Measurements from ENCODE around the gene CBFB. TPM values are rescaled to one million over a fixed set of nuclear protein-coding genes. Genes with fewer than 3 reads are reported as not detected.
A peak's percentile ranks its signal among the peaks of the same experiment; 100 is the strongest.

Gene CBFB
- total and polyA plus RNA-seq, 2 of the 13 experiments (the other 11 are each of a cell fraction or from before 2014, with no cell fraction given): 22.1 to 70.8 TPM

- TF ChIP-seq TIGD3 (CRISPR knock-in tag; IDR thresholded peaks at IDR 0.05; ENCODE audit: borderline replicate concordance): no peak
- TF ChIP-seq CEBPB (IDR thresholded peaks at IDR 0.05; ENCODE audit: borderline replicate concordance, low read depth, low read length): peak; percentile 97
- no peak for TF ChIP-seq ZNF160 (CRISPR knock-in tag; IDR thresholded peaks at IDR 0.05)
- no peak for TF ChIP-seq ZNF484 (CRISPR knock-in tag; IDR thresholded peaks at IDR 0.05; ENCODE audit: borderline replicate concordance, low read depth)
- peak; percentile 49; the same call in 1 of the 2 replicates for TF ChIP-seq JUN (CRISPR knock-in tag; IDR thresholded peaks at IDR 0.05)
- 0 out of 2 replicates have a peak, but pooled peaks have one; percentile 15 for TF ChIP-seq ZNF770 (CRISPR knock-in tag; IDR thresholded peaks at IDR 0.05)
- TF ChIP-seq STAT6 (CRISPR knock-in tag; IDR thresholded peaks at IDR 0.05; ENCODE audit: borderline replicate concordance): no peak
- no peak for TF ChIP-seq KDM5A (IDR thresholded peaks at IDR 0.05; ENCODE audit: borderline replicate concordance, low read length)
- TF ChIP-seq MEIS1 (CRISPR knock-in tag; IDR thresholded peaks at IDR 0.05; ENCODE audit: borderline replicate concordance): no peak
- peak; percentile 67; the same call in 1 of the 2 replicates for TF ChIP-seq KLF6 (CRISPR knock-in tag; IDR thresholded peaks at IDR 0.05)
- no peak for TF ChIP-seq NONO (IDR thresholded peaks at IDR 0.05)
- 0 out of 2 replicates have a peak, but pooled peaks have one; percentile 6 for TF ChIP-seq NONO (CRISPR knock-in tag; conservative IDR thresholded peaks at IDR 0.05)
- TF ChIP-seq ZNF276 (CRISPR knock-in tag; IDR thresholded peaks at IDR 0.05; ENCODE audit: low read depth): no peak
- TF ChIP-seq JDP2 (CRISPR knock-in tag; IDR thresholded peaks at IDR 0.05; ENCODE audit: borderline replicate concordance): no peak
- no peak for TF ChIP-seq CAMTA2 (CRISPR knock-in tag; IDR thresholded peaks at IDR 0.05; ENCODE audit: borderline replicate concordance)
- no peak for TF ChIP-seq SETDB1 (CRISPR knock-in tag; IDR thresholded peaks at IDR 0.05; ENCODE audit: borderline replicate concordance)
- peak; percentile 45; the same call in 1 of the 2 replicates for TF ChIP-seq SIX1 (CRISPR knock-in tag; IDR thresholded peaks at IDR 0.05; ENCODE audit: borderline replicate concordance)
- TF ChIP-seq HMG20A (CRISPR knock-in tag; IDR thresholded peaks at IDR 0.05; ENCODE audit: borderline replicate concordance): peak; percentile 72; the same call in 1 of the 2 replicates
- no peak for TF ChIP-seq JARID2 (CRISPR knock-in tag; IDR thresholded peaks at IDR 0.05; ENCODE audit: insufficient replicate concordance)
- TF ChIP-seq KLF13 (CRISPR knock-in tag; IDR thresholded peaks at IDR 0.05): no peak
- TF ChIP-seq GATA4 (IDR thresholded peaks at IDR 0.05; ENCODE audit: borderline replicate concordance, low read depth): no peak
- TF ChIP-seq SATB2 (CRISPR knock-in tag; IDR thresholded peaks at IDR 0.05): no peak
Measured at GRCh38 chr16:66996324-66996982, 32.5 kb upstream of the CBFB start (continued).
